CD4-positive, alpha-beta T cell treated with Interleukin-10 for 1 hour (primary cell): ENCODE results near the gene F2RL1.
"Not testable (repeated sequence)": the region's sequence is repeated elsewhere in the genome, so short reads cannot be mapped to it uniquely, and the experiment has no call there.

Source experiments
- DNase-seq: peaks from one replicate; pipeline ENCODE4 v3.0.0-alpha.2; 2020

Gene F2RL1

DNA sequence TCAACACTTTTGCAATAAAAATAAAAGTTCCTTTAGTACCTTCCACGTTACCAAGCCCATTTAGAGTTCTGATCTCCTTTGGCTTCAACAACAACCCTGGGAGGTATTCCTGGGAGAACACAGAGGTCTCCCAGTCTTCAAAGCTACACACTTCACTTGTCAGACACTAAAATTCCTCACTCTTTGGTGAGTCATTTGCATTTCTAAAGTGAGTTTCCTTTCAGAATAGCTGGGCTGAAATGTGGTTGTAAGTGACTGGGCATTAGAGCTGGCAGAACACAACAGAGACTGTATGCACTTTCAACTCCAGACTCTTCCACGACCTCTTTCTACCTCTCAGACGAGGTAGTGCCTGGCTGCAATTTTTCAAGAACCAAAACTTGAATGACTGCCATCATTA lies 11.5 kb upstream of the F2RL1 start:
- DNase-seq = no peak

- DNase-seq = no peak
These were observed 10.6 kb upstream of the F2RL1 start for GRCh38 chr5:76808141-76808691.

DNA sequence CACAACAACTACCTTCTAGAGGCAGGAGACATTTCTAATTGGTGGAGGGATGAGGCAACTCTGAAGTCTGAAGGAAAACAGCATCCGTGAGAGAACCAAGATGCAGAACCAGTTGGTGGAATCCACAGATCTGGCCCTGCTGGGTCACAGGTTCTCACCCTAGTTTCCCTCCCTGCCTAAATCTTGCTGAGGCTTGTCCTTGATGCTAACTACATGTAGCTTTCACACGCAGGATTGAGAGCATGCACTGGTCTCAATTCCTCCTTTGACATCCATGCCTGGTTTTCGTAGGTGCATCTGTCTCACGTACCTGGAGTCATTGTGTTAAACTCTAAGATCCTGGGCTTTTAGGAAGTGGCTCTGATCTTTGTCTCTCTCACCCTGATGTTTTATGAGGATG lies 9.7 kb upstream of the F2RL1 start:
- no peak for DNase-seq

- DNase-seq = no peak
These were observed 8.6 kb upstream of the F2RL1 start for GRCh38 chr5:76810236-76810635.

- no peak for DNase-seq
These were observed 7.6 kb upstream of the F2RL1 start for GRCh38 chr5:76811214-76811613.

- DNase-seq = not testable (repeated sequence)
These were observed 6.6 kb upstream of the F2RL1 start for GRCh38 chr5:76812209-76812608.

DNA sequence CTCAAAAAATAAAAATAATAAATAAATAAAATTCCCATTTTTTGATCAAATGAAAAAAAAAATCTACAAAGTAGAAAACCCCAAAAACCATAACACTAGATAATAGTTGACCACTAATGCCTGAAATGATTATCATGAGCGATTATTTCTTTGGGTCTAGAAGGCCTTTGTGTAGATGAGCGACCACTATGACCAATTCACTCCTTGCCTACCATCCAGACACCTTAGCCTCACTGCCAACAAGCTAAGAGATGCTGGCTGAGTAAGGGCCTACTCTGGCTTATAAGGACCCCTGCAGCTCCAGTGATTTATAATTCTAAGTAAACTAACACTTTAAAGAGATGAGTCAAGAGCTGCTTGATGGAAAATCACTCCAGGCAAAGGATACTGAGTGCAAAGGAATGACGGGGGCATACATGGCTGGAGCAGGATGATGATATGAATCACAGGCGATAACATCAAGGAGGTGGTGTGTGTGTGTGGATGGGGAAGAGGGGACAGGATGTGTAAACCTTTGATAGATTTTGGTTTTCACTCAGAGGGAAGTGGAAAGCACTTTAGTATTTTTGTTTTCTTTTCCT lies 4.8 kb upstream of the F2RL1 start:
- DNase-seq = no peak

DNA sequence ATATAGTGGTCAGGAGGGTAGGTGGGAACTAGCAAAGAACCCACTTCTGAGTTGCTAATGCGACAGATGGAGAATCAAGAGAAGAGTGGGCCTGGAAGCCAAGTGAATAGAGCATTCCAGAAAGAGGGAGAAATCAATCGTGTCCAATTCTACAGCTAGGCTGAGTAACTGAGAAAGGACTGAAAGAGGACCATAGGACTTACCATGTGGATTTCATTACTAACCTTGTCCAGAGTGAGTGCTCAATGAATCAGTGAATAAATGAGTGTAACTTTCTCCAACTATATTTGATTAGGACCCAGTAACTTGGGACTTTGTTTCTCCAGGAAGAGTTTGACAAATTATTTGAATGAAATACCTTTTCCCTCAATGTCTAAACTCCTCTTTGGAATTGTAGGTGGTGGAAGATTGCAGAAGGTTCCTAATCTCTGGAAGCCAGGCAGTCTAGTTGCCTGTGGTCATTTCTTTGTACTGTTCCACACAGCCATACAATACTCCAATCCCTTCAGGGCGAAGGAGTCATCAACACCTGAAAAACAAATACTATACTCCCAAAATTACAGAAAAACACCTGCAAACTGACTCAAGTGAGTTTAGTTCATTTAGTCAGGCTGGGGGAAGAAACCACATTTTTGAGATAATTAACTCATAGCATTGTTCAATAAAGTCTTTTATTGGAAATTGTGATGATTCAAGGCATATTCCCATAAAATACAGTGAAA lies 2.6 kb upstream of the F2RL1 start:
- no peak for DNase-seq

GRCh38 chr5:76819851-76820525 lies 1.2 kb downstream of the F2RL1 start:
- DNase-seq = no peak

- no peak for DNase-seq
These were observed 1.7 kb downstream of the F2RL1 start for GRCh38 chr5:76820526-76820890.

DNA sequence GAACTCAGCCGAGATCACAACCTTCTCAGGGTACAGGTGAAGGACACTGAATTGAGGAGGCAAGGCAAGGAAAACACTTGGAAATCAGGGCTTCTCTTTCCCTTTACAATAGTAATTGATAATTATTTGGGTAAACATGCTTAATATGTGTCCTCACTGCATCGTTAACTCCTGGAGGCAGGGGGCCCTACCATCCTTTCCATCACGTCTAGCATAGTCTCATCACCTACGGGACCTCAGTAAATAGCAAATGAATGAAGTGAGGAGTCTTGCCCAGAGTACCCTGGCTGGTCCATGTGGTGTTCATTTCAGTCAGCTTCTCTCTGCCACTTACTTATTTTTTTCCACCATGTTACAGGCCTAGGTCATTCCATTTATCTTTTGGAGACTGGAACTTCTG lies 2.3 kb downstream of the F2RL1 start:
- DNase-seq = no peak

- DNase-seq = not testable (repeated sequence)
These were observed 3.4 kb downstream of the F2RL1 start for GRCh38 chr5:76822105-76822731.

GRCh38 chr5:76826416-76826815 lies 7.6 kb downstream of the F2RL1 start:
- DNase-seq = not testable (repeated sequence)

DNA sequence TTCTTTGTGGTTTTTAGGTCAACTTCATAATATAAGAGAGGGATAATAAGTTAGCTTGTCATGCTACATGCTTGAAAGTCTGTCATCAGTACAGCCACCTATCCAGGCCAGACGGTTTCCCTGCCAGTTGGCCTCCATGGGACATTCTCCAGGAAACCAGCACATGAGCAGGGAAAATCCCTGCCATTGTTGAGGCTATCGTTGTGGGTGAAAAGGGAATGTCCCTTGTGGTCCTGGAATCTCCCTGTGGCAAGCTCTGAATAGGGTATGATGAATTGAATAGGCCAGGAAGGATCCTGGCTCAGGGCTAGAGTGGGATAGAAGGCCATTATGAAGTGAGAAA lies 12.3 kb downstream of the F2RL1 start:
- no peak for DNase-seq

DNA sequence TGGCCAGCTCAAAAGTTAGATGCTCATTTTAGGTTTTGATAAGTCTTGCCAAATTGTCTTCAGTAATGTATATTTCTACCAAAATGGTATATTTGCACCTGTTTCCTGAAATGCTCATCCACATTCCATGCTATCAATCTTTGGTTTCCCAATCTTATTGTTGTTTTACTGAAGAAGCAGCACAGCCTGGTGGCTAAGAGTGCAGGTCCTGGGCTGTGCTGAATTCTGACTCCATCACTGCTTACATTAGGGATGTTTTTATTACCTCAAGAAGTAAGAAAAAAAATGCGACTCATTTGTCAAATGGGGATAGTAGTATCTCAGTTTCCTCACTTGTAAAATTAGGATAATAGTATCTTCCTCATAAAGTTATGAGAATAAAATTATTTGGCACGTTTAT lies 17.4 kb downstream of the F2RL1 start:
- DNase-seq = no peak

DNA sequence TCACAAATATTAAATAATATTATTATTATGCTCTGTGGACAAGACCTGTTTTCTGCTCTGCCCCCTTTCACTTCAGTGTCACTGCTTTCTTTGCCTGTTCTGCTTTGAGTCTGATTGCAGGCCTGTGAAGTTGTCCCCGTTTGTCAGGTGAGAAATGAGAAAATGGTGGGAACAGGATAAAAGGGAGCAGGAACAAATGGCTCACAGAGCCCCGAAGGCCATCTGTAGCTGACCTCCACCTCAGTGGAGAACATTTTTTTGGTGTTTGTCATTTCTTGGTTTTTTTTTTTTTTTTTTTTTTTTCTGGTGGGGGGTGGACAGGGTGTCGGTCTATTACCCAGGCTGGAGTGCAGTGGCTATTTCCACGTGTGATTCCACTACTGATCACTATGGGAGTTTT lies 17.8 kb downstream of the F2RL1 start:
- no peak for DNase-seq

DNA sequence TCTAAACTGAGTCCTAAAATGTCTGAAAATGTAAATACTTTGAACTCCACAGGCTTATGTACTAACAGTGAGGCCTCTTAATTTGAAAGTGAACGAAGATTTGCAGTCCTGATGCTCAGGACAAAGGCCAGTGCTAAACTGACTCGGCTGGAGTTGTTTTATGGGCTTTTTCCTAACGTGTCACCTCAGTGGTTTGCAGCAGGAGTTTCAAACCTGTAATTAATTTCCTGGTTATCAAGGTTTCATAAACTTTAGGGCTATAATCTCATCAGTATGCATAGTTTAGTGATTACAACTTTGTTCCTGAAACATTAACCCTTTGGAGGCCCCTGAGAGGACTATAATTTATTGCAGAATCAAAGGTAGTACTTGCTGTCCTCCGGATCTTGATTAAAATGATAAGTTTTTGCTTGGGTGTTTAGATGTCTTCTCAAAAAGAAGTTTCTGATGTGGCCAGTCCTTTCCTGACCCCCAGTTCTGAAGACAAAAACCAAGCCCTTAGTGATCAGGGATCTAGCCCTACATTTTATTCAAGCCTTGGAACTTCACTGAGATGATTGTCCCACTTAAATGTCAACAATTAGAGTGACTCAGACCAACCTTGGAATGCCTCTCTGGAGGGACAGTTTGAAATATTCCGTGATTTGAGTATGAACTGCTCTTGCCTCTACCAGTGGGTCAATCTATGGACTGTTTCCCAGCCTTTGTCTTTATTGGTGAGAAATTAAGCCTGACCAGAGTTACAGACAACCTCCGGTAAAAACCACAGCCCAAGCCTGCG lies 19.8 kb downstream of the F2RL1 start:
- DNase-seq = no peak

- DNase-seq = no peak
These were observed 22.5 kb downstream of the F2RL1 start for GRCh38 chr5:76841361-76841760.

DNA sequence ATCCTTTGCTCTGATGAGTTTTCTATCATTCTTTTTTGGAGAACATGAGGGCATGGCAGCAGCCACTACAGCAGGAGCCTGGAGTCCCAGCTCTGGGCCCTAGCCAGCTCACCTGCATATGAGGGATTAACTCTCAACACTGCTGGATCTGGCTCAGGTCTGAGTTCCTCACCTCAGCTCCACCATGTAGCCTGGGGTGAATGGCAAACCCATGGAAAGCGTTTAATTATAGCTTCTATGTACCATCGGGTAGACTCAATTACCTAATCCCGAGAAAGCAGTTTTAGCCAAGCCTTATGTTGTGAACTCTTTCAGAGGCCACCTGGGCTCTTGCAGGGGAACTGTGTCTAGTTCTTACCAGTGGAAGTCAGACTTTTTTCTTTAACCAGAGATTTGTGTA lies 27.1 kb downstream of the F2RL1 start:
- no peak for DNase-seq

- DNase-seq = peak; percentile 50
These were observed 30.8 kb downstream of the F2RL1 start, which contains the start of gene S100Z for GRCh38 chr5:76849419-76850291. Gene S100Z (plus strand): TSS chr5:76850014. CDS start chr5:76875360, 25,346 bp downstream.

- no peak for DNase-seq
These were observed 31.8 kb downstream of the F2RL1 start for GRCh38 chr5:76850543-76851145.
